NOMO-1 treated with dmso at 0.1 percent for 144 hours (cell line): Measurements from ENCODE around the gene COL28A1.

Experiments
- DNase-seq: peaks from one replicate; lab custom pipeline; 2025; ENCODE audit not compliant: unreplicated experiment; lab: John Stamatoyannopoulos, UW

The COL28A1 gene

DNA sequence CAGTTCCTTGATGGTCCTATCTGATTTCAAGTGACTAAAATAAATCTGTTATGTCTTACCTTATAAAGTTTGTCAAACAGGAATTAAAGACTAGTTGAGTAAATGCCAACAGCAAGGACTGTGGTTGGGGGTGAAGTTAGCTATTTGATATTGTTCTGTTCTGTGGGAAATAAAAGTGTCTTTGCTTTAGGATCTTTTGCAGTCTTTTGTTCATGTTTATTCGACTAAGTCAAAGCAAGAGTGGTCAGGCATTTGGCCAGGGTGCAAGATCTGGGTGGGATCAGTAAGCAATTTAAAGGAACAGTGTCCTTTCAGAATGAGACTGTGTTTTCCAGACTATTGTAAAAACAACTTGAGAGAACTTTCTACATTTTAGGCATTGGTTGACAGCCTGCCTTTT is at the start of gene COL28A1:
COL28A1 (minus strand) TSS at position 183 of the 400 bp plus-strand sequence. CDS start 2,998 bp downstream, outside the sequence.
- DNase-seq = no peak

DNA sequence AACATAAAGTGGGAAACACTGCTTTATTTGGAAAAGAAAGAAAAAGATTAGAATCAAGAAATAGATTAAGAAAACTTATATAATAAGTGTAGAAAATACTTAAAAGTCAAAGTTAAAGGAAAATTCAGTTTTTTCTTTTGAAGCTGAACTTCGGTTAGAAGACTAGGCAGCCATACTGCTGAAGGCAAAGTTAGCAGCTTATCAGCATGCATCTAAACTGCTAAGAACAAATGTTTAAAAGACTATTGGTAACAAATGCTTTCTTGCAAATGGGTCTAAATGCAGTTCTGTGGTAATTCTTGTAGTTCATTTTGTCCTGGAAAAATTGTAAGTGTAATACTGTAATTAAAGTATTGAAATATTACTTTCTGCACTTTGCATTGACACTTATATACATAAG is 49.0 kb upstream of the COL28A1 start:
- DNase-seq = no peak

- DNase-seq = no peak
Observed at GRCh38 chr7:7583731-7584130, 48.1 kb upstream of the COL28A1 start.

DNA sequence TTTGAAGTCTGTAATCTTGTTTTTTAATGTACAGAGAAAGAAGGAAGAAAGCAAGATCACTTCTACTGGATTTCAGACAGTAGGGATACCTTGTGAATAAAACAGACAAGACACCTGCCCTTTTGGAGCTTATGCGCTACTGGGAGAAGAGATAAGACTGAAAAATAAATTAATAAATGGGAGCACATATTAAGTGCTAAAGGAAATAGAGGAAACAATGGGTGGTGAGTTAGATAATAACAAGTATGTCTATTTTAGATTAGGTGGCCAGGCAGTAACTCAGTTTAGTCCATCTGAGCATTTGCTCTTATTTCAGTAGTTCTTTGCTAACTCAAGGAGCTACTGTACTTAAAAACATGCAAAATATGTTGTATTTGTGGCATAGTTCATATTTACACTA is 46.9 kb upstream of the COL28A1 start:
- DNase-seq = no peak

DNA sequence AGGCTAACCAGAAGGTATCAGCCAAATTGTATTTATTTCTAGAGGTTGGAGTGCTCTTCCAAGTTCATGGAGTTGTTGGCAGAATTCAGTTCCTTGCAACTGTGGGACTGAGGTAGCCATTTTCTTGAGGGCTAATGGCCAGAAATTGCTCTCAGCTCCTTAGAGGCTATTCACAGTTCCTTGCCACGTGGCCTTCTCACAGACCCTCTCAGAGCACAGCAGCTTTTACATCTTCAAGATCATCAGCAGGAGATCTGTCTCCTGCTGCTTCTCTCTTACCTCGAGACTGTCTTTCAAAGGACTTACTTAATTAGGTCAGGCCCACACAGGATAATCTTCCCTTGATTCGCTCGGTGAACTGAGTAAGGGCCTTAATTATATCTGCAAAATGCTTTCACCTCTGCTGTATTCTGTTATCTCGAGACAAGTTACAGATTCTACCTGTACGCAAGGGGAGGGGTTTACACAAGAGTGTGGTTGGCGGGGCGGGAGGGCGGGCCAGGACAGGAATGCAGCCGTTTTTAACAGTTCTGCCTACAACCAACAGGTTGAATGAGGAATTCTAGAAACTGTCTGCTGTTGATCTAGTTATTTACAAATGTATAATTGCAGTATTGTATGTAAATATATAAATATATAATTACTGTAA is 46.0 kb upstream of the COL28A1 start:
- DNase-seq = no peak

- DNase-seq = no peak
Observed at GRCh38 chr7:7579638-7580037, 44.0 kb upstream of the COL28A1 start.

DNA sequence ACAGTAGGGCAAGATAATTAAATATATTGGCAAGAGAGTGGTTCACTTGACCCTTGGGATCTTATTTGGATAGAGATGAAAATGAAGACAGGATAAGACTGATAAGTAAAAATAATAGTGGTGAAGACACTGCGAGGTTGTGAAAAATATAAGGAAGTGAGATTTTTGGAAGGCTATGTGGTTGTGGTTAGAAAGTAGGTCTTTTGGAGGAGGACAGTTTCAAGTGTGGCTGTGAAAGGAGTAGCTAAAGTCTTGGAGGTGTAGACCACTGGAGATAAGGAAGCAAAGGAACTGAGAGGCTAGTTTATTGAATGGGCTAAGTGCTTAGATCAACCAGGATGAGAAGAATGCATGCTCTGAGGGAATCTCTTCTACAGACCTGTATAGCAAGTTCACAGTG is 42.2 kb upstream of the COL28A1 start:
- peak; percentile 72 for DNase-seq

GRCh38 chr7:7576344-7576743 is 40.7 kb upstream of the COL28A1 start:
- DNase-seq = no peak

DNA sequence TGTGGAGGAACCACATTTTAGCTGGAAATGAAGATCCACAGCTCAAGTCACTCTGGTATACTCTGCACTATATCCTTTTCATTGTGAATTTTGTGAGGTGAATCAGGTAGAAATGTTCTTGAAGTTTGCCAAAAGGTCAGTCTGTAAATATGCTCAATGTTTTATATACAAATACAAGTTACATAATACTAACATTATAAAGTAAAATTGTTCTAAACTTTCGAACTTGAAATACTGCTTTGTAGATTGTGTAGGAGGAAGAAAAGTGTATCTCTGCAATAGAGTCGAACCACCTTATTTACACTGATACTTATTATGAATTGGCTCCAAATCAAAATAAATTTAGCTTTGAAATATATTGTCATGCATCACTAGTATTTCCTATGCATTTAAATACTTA is 38.0 kb upstream of the COL28A1 start:
- DNase-seq = no peak

- no peak for DNase-seq
Observed at GRCh38 chr7:7570584-7570983, 34.9 kb upstream of the COL28A1 start.

- no peak for DNase-seq
Observed at GRCh38 chr7:7569615-7570014, 33.9 kb upstream of the COL28A1 start.

DNA sequence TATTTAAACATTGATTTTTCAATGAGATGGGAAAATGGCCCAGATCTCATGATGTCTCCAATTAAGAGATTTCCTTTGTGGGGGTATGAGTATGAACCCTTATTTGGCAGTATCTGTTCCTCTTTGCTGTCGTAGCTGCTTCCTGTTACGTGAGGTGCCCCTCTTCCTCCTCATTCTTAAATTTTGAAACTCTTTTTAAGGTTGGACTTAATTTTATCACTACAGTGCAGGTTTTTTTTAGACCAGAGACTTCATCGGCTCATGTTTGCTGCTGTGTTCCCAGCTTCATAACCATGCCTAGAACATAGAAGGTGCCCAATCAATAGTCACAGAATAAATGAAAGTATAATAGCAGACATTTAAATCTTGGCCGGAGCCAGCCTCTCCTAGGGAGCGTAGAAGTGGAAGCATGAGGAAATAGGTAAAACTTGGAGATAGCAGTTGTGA is 33.4 kb upstream of the COL28A1 start:
- peak; percentile 80 for DNase-seq

DNA sequence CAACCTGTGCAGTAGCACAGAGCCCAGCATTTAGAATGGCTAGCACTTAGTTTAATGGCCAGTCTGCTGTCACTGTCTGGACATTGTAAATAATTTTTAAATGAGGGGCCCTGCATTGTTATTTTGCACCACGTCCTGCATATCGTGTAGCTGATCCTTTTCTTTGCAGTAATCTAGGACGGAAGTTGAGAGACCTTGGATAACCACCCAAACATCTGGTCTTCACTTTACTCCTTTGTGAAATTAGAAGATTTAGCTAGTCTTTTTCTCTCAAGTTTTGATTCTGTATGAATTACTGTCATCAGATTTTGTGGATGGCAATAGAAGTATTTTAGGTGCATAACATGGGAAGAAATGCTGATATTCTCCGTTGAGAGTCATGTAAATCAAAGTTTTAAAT is 32.9 kb upstream of the COL28A1 start:
- DNase-seq = no peak

DNA sequence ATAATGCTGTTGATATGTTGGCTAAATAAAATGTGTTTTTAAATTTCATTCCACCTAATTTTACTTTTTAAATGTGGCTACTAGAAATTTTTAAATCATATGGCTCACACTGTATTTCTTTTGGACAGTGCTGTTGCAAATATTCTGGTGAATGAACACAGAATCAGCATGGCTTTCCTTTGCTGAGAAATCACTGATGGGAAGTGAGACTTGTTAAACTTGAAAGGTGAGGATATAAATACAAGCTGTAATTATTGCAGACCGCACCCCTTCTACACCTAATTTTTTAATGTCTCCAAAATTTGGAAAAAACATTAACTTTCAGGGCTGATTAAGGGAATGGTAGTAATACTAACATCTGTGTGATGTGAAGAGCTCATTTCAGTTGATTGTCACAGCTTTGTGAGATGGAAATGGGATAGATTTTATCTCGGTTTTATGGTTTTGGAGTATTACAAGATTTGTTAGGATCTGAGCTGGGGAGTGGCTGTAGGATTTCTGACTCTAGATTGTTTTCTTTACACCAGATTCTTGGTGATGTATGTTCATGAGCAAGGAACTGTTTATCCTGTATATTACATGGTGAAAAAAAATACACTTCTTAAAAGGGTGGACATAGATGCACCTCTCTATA is 32.3 kb upstream of the COL28A1 start:
- no peak for DNase-seq

GRCh38 chr7:7566651-7567611 is 31.3 kb upstream of the COL28A1 start, which contains the start of gene MIOS:
Gene MIOS, plus strand, starts transcription at chr7:7566884. Its CDS starts 5,592 bp downstream, at chr7:7572476.
- no peak for DNase-seq

GRCh38 chr7:7565746-7566650 is 30.3 kb upstream of the COL28A1 start:
- DNase-seq = no peak

- DNase-seq = no peak
Observed at GRCh38 chr7:7565018-7565680, 29.5 kb upstream of the COL28A1 start.

DNA sequence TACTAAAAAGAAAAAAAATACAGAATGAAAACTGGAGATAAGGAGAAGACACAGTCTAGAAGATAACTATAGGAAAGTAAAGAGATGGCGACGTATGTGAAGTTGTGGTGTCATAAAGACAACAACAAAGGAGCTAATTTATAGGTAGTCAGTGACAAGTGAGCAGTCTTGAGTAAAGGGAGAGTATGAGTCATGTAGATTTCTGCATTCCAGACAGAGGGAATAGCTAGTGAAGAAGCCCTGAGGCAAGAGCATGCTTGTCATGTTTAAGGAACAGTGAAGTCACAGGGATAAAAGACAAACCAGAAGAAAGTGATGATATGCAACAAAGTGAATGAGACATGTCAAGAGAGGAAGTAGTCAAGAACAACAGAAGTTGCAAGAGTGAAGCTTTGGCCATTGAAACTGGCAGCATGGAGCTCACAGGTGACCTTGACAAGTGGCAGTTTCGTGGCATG is 28.7 kb upstream of the COL28A1 start:
- DNase-seq = no peak

DNA sequence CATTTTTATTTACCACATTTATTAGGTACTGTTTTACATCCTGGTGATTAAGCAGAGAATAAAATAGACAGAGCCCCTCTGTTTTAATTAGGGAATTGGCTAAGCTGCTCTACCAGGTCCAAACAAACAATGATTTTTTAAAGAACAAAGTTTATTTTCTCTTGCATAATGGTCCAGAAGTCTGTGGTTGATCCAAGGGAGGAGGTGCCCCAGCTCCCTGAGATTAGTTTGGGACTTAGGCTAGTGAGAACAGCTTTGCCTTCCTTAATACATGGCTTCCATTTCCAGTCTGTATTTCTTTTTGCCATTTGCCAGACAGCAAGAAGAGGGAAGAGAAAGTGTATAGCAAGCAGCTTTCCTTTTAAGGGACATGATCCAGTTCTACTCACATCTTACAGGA is 28.1 kb upstream of the COL28A1 start:
- DNase-seq = no peak

- DNase-seq = no peak
Observed at GRCh38 chr7:7563269-7563668, 27.6 kb upstream of the COL28A1 start.
